ENCODE results near the gene DEDD. TPM values are rescaled to one million over a fixed set of nuclear protein-coding genes. Genes with fewer than 3 reads are reported as not detected.

Gene DEDD
- total RNA-seq, 4 donors from 2014 or later = 20.1 to 48.8 (median 27.0) TPM

- WGBS, 2 donors = 87 to 96% methylated on average over 9 of the region's 9 CpGs
- peaks cover 0 to 46% (median 20%) of the 10 kb centered on the region in 4 donors for H3K4me1 ChIP-seq
- no peak for DNase-seq (ENCODE audit: low spot score in 2 of 2)
- no peaks in the 10 kb centered on the region for H3K27me3 ChIP-seq
- H3K27ac ChIP-seq = no peak overlapping the region
- H3K9me3 ChIP-seq = no peaks in the 10 kb centered on the region
- TF ChIP-seq EP300 (IDR thresholded peaks at IDR 0.05) (no peak), CTCF (IDR thresholded peaks at IDR 0.05) (no peak), POLR2A (IDR thresholded peaks at IDR 0.05) (no peak)
- H3K36me3 ChIP-seq = peaks cover 0 to 66% (median 19%) of the 10 kb centered on the region in 3 donors
- H3K4me3 ChIP-seq = no peak overlapping the region
Measured at GRCh38 chr1:161168906-161169305, 36.4 kb upstream of the DEDD start.

GRCh38 chr1:161166669-161167548 is 34.4 kb upstream of the DEDD start:
- Histone ChIP-seq H3K27me3 (no peaks in the 10 kb centered on the region), H3K9me3 (no peaks in the 10 kb centered on the region), H3K27ac (peak overlapping the region; percentile 62 to 96 (median 88)), H3K4me1 (peaks cover 0 to 36% (median 13%) of the 10 kb centered on the region in 4 donors), H3K4me3 (peak overlapping the region; percentile 62 to 87 (median 71)), H3K36me3 (peaks cover 0 to 66% (median 12%) of the 10 kb centered on the region in 3 donors)
- no peak for DNase-seq (ENCODE audit: low spot score in 2 of 2)
- TF ChIP-seq POLR2A (IDR thresholded peaks at IDR 0.05) = no peak
- TF ChIP-seq EP300 (IDR thresholded peaks at IDR 0.05) = no peak
- TF ChIP-seq CTCF (IDR thresholded peaks at IDR 0.05) = no peak
- 7 to 10% methylated on average over 26 to 33 of the region's 33 CpGs for WGBS, 2 donors

GRCh38 chr1:161165742-161166668 is 33.5 kb upstream of the DEDD start, which contains the start of gene PPOX:
TSS of gene PPOX (plus strand) at chr1:161166426. CDS start at chr1:161166848, 422 bp downstream.
- Histone ChIP-seq H3K4me1 (peaks cover 0 to 45% (median 14%) of the 10 kb centered on the region in 4 donors), H3K9me3 (no peaks in the 10 kb centered on the region), H3K27me3 (no peaks in the 10 kb centered on the region), H3K4me3 (peak within 1 kb of the TSS; percentile 62 to 87 (median 71)), H3K36me3 (peaks cover 0 to 66% (median 3%) of the 10 kb centered on the region in 3 donors), H3K27ac (peak within 1 kb of the TSS; percentile 62 to 96 (median 88))
- DNase-seq (ENCODE audit: low spot score in 2 of 2) = peak; percentile 95 to 97
- TF ChIP-seq CTCF (IDR thresholded peaks at IDR 0.05) (peak; percentile 38 to 61 (median 41)), POLR2A (IDR thresholded peaks at IDR 0.05) (peak in 1 of 2 donors; percentile 70), EP300 (IDR thresholded peaks at IDR 0.05) (peak; percentile 78 to 94)
- WGBS, 2 donors = 1% methylated on average over 49 to 54 of the region's 54 CpGs

- 66 to 67% methylated on average over 14 of the region's 14 CpGs for WGBS, 2 donors
- Histone ChIP-seq H3K4me1 (peaks cover 0 to 55% (median 21%) of the 10 kb centered on the region in 4 donors), H3K27ac (peak overlapping the region; percentile 49 to 96 (median 88)), H3K4me3 (peak overlapping the region in 3 of 4 donors; percentile 62 to 87 (median 75)), H3K36me3 (peaks cover 0 to 62% (median 0%) of the 10 kb centered on the region in 3 donors), H3K9me3 (no peaks in the 10 kb centered on the region), H3K27me3 (no peaks in the 10 kb centered on the region)
- TF ChIP-seq POLR2A (IDR thresholded peaks at IDR 0.05) (no peak), EP300 (IDR thresholded peaks at IDR 0.05) (no peak), CTCF (IDR thresholded peaks at IDR 0.05) (no peak)
- no peak for DNase-seq (ENCODE audit: low spot score in 2 of 2)
Measured at GRCh38 chr1:161164901-161165610, 32.6 kb upstream of the DEDD start.
